Neural progenitor cell (in vitro differentiated cells): ENCODE results near the gene GSTM3.

Source experiments
- EZH2 ChIP-seq: fragments of 200-600 bp; sonication (generic); IDR thresholded peaks from 2 replicates; pipeline ENCODE4 v1.6.1; 2017; ENCODE audit warnings: antibody characterized with exemption, mild to moderate bottlenecking, moderate library complexity
- TF ChIP-seq, protein P1 (sequence below): fragments of 200-600 bp; sonication (generic); IDR thresholded peaks from 2 replicates; pipeline ENCODE4 v1.5.1; 2017; ENCODE audit warnings: antibody characterized with exemption, mild to moderate bottlenecking

DNA sequence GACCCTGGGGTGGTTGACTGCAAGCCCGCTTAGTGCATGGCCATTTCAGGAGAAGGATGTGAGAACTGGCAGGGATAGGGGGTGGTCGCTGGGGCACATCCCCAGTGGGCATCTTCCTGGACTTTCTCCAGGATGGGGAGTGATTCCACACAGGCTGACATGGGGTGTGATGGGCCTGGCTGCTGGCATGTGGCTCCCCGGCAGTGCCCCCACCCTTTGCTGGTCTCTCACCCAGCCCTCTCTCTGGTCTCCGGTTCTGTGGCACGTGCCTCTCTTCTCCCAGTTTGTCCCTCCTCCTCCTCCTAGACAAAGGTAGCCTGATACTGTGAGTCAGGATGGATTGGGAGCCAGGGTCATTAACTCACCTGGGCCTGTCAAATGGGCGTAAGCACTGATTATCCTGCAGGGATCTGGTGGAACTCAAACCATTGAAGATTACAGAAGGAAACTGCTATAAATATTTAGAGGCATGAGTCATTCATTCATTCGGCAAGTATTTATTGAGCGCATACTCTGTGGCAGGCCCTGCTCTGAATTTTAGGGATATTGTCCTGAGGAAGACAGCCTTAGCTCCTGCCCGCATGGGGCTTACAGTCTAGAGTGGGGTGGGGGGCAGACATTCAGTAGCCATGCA is 46.5 kb upstream of the GSTM3 start:
- no peak for TF ChIP-seq EZH2
- TF ChIP-seq, protein P1, sequence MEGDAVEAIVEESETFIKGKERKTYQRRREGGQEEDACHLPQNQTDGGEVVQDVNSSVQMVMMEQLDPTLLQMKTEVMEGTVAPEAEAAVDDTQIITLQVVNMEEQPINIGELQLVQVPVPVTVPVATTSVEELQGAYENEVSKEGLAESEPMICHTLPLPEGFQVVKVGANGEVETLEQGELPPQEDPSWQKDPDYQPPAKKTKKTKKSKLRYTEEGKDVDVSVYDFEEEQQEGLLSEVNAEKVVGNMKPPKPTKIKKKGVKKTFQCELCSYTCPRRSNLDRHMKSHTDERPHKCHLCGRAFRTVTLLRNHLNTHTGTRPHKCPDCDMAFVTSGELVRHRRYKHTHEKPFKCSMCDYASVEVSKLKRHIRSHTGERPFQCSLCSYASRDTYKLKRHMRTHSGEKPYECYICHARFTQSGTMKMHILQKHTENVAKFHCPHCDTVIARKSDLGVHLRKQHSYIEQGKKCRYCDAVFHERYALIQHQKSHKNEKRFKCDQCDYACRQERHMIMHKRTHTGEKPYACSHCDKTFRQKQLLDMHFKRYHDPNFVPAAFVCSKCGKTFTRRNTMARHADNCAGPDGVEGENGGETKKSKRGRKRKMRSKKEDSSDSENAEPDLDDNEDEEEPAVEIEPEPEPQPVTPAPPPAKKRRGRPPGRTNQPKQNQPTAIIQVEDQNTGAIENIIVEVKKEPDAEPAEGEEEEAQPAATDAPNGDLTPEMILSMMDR: no peak
